ENCODE results near the gene MRPL38. TPM values are rescaled to one million over a fixed set of nuclear protein-coding genes. Genes with fewer than 3 reads are reported as not detected.

The MRPL38 gene
- total and polyA plus RNA-seq, 2 donors (not counting 1 experiment from before 2014, with no cell fraction given) = 126 to 127 TPM

- H3K9ac ChIP-seq (ENCODE audit: low read length) = no peak overlapping the region
- no peak for TF ChIP-seq CTCF (IDR thresholded peaks at IDR 0.05)
- no peak for TF ChIP-seq EZH2 (IDR thresholded peaks at IDR 0.05; ENCODE audit: borderline replicate concordance, insufficient read depth, low read depth, low read length, poor library complexity, severe bottlenecking)
- intact Hi-C loops (cut with micrococcal nuclease) = no loop called here
These were observed 10.5 kb downstream of the MRPL38 start for GRCh38 chr17:75894049-75894733.

More at GRCh38 chr17:75894049-75894733, 10.5 kb downstream of the MRPL38 start:
- peak overlapping the region; percentile 66 for H3K4me3 Mint-ChIP-seq
- ChIA-PET POLR2A (interaction anchor here (0.6 to 1.0 kb wide), 3 partner anchors 49 to 923 kb away, joined by 3 read pairs; no protein-coding TSS in a partner anchor), CTCF (interaction anchor here (0.6 to 5.9 kb wide), 5 partner anchors 11 to 129 kb away, joined by 3 to 52 read pairs (median 3); partner anchors contain the start of genes GALK1, TRIM47 and WBP2)
- H3K79me2 ChIP-seq (ENCODE audit: control insufficient read depth, insufficient read depth, low read length) = peaks cover 24% of the 10 kb centered on the region
- ATAC-seq (ENCODE audit: low read depth) (no peak), DNase-seq (no peak)
- H3K27ac Mint-ChIP-seq = no peak overlapping the region
- no peak overlapping the region for H3K4me3 ChIP-seq (ENCODE audit: control extremely low read depth in 1 of 5, extremely low read depth in 1 of 5, insufficient read depth in 1 of 5, low read depth in 2 of 5, low read length in 4 of 5)
- H2AFZ ChIP-seq (ENCODE audit: insufficient read depth, low read depth, low read length, poor library complexity, severe bottlenecking) = no peak overlapping the region
- H3K27me3 ChIP-seq (replicated peaks in 1 of 4; ENCODE audit: control extremely low read depth in 1 of 4, control insufficient read depth in 3 of 4, insufficient read depth in 4 of 4, low read length in 3 of 4) = no peaks in the 10 kb centered on the region
- peaks cover 16 to 19% of the 10 kb centered on the region in 2 donors for H3K4me1 ChIP-seq (ENCODE audit: control insufficient read depth in 2 of 2, insufficient read depth in 2 of 2, low read length in 2 of 2)
- peaks cover 29% of the 10 kb centered on the region for H4K20me1 ChIP-seq (ENCODE audit: control insufficient read depth, insufficient read depth, low read length, poor library complexity, severe bottlenecking)
- H3K4me2 ChIP-seq (replicated peaks; ENCODE audit: low read depth, low read length, poor library complexity, severe bottlenecking) = no peak overlapping the region
- H3K27ac ChIP-seq (ENCODE audit: low read length in 2 of 2) = no peak overlapping the region
- WGBS (ENCODE audit: insufficient coverage) = 97% methylated on average over 22 of the region's 22 CpGs
- H3K9me3 Mint-ChIP-seq (ENCODE audit: insufficient read depth) = no peaks in the 10 kb centered on the region
- H3K4me1 Mint-ChIP-seq = peaks cover 26% of the 10 kb centered on the region
- no peaks in the 10 kb centered on the region for H3K9me3 ChIP-seq (ENCODE audit: control extremely low read depth in 1 of 3, control insufficient read depth in 2 of 3, insufficient read depth in 1 of 3, low read length in 2 of 3)
- H3K36me3 ChIP-seq (replicated peaks in 1 of 2; ENCODE audit: control extremely low read depth in 1 of 2, control insufficient read depth in 1 of 2, extremely low read depth in 1 of 2, insufficient read depth in 2 of 2, low read length in 1 of 2) = peaks cover 2 to 27% of the 10 kb centered on the region in 2 experiments
- no peaks in the 10 kb centered on the region for H3K27me3 Mint-ChIP-seq
